ENCODE measurements around the gene GNAO1. TPM values are rescaled to one million over a fixed set of nuclear protein-coding genes. Genes with fewer than 3 reads are reported as not detected.

GNAO1 gene
- total RNA-seq, 1 donor: not detected

GRCh38 chr16:56269811-56270684 lies 78.8 kb downstream of the GNAO1 start:
- no peaks in the 10 kb centered on the region for H3K36me3 ChIP-seq (ENCODE audit: insufficient read depth, low read length)
- TF ChIP-seq CTCF (IDR thresholded peaks at IDR 0.05; ENCODE audit: extremely low read depth, low read depth, low read length): peak; percentile 31
- H3K4me3 ChIP-seq (ENCODE audit: insufficient read depth, low read length): no peak overlapping the region
- H3K4me1 ChIP-seq (ENCODE audit: insufficient read depth, low read length): peaks cover 16% of the 10 kb centered on the region
- H3K9me3 ChIP-seq (ENCODE audit: low read depth, low read length): no peaks in the 10 kb centered on the region
- H3K27ac ChIP-seq (ENCODE audit: low read depth, low read length): no peak overlapping the region
- no peaks in the 10 kb centered on the region for H3K27me3 ChIP-seq (ENCODE audit: insufficient read depth, low read length)
- no peaks in the 10 kb centered on the region for H3K79me2 ChIP-seq (ENCODE audit: insufficient read depth, low read length)
- H4K20me1 ChIP-seq (ENCODE audit: insufficient read depth, low read length): no peaks in the 10 kb centered on the region
- DNase-seq (ENCODE audit: insufficient read length, low spot score, missing footprints): peak; percentile 92
- peak overlapping the region; percentile 68 for H2AFZ ChIP-seq (ENCODE audit: low read length)
- H3K4me2 ChIP-seq (ENCODE audit: insufficient read depth, low read length): no peak overlapping the region

- no peaks in the 10 kb centered on the region for H3K79me2 ChIP-seq (ENCODE audit: insufficient read depth, low read length)
These were observed 79.5 kb downstream of the GNAO1 start for GRCh38 chr16:56270828-56271227.

GRCh38 chr16:56272583-56272894 lies 81.2 kb downstream of the GNAO1 start:
- H3K4me1 ChIP-seq (ENCODE audit: insufficient read depth, low read length): peaks cover 16% of the 10 kb centered on the region
- H4K20me1 ChIP-seq (ENCODE audit: insufficient read depth, low read length): no peaks in the 10 kb centered on the region
- no peaks in the 10 kb centered on the region for H3K9me3 ChIP-seq (ENCODE audit: low read depth, low read length)
- no peaks in the 10 kb centered on the region for H3K79me2 ChIP-seq (ENCODE audit: insufficient read depth, low read length)
- DNase-seq (ENCODE audit: insufficient read length, low spot score, missing footprints): no peak
- H2AFZ ChIP-seq (ENCODE audit: low read length): no peak overlapping the region
- H3K27ac ChIP-seq (ENCODE audit: low read depth, low read length): no peak overlapping the region
- H3K27me3 ChIP-seq (ENCODE audit: insufficient read depth, low read length): no peaks in the 10 kb centered on the region
- no peaks in the 10 kb centered on the region for H3K36me3 ChIP-seq (ENCODE audit: insufficient read depth, low read length)
- H3K4me2 ChIP-seq (ENCODE audit: insufficient read depth, low read length): no peak overlapping the region
- H3K4me3 ChIP-seq (ENCODE audit: insufficient read depth, low read length): no peak overlapping the region
- TF ChIP-seq CTCF (IDR thresholded peaks at IDR 0.05; ENCODE audit: extremely low read depth, low read depth, low read length): no peak

More at GRCh38 chr16:56270828-56271227, 79.5 kb downstream of the GNAO1 start:
- Histone ChIP-seq H3K4me3 (ENCODE audit: insufficient read depth, low read length) (no peak overlapping the region), H4K20me1 (ENCODE audit: insufficient read depth, low read length) (no peaks in the 10 kb centered on the region), H3K4me1 (ENCODE audit: insufficient read depth, low read length) (peaks cover 16% of the 10 kb centered on the region), H3K9me3 (ENCODE audit: low read depth, low read length) (no peaks in the 10 kb centered on the region), H3K27me3 (ENCODE audit: insufficient read depth, low read length) (no peaks in the 10 kb centered on the region), H3K36me3 (ENCODE audit: insufficient read depth, low read length) (no peaks in the 10 kb centered on the region), H3K4me2 (ENCODE audit: insufficient read depth, low read length) (no peak overlapping the region), H3K27ac (ENCODE audit: low read depth, low read length) (no peak overlapping the region), H2AFZ (ENCODE audit: low read length) (no peak overlapping the region)
- no peak for TF ChIP-seq CTCF (IDR thresholded peaks at IDR 0.05; ENCODE audit: extremely low read depth, low read depth, low read length)
- DNase-seq (ENCODE audit: insufficient read length, low spot score, missing footprints): no peak

- Histone ChIP-seq H3K9me3 (ENCODE audit: low read depth, low read length) (no peaks in the 10 kb centered on the region), H3K27me3 (ENCODE audit: insufficient read depth, low read length) (no peaks in the 10 kb centered on the region), H3K4me1 (ENCODE audit: insufficient read depth, low read length) (peaks cover 16% of the 10 kb centered on the region), H3K79me2 (ENCODE audit: insufficient read depth, low read length) (no peaks in the 10 kb centered on the region), H3K27ac (ENCODE audit: low read depth, low read length) (no peak overlapping the region), H3K36me3 (ENCODE audit: insufficient read depth, low read length) (no peaks in the 10 kb centered on the region), H3K4me3 (ENCODE audit: insufficient read depth, low read length) (no peak overlapping the region), H3K4me2 (ENCODE audit: insufficient read depth, low read length) (no peak overlapping the region), H4K20me1 (ENCODE audit: insufficient read depth, low read length) (no peaks in the 10 kb centered on the region), H2AFZ (ENCODE audit: low read length) (peak overlapping the region; percentile 3)
- no peak for TF ChIP-seq CTCF (IDR thresholded peaks at IDR 0.05; ENCODE audit: extremely low read depth, low read depth, low read length)
- no peak for DNase-seq (ENCODE audit: insufficient read length, low spot score, missing footprints)
These were observed 82.3 kb downstream of the GNAO1 start for GRCh38 chr16:56273615-56274014.

All from osteoblast (primary cell).